DOHH2 (cell line): ENCODE measurements around the gene ANKRD37.

Experiments
- CTCF ChIP-seq: fragments of 200-600 bp; sonication (generic); IDR thresholded peaks from one replicate; pipeline ENCODE4 v1.5.1; 2014; ENCODE audit warnings: antibody characterized with exemption, mild to moderate bottlenecking, low read depth, low read length; ENCODE audit not compliant: poor library complexity, severe bottlenecking
- EZH2phosphoT487 ChIP-seq: fragments of 200-600 bp; sonication (generic); IDR thresholded peaks from 2 replicates; pipeline ENCODE4 v1.6.1; 2017; ENCODE audit warnings: borderline replicate concordance, mild to moderate bottlenecking, antibody characterized with exemption, low read length, moderate library complexity, mixed read lengths

- no peak for TF ChIP-seq EZH2phosphoT487
- no peak for TF ChIP-seq CTCF
These were observed 15.1 kb upstream of the ANKRD37 start for GRCh38 chr4:185381288-185382196.
